Neural progenitor cell (in vitro differentiated cells): ENCODE results near the gene ITGA2.

ENCODE experiments used
- CTCF ChIP-seq: fragments of 200-600 bp; sonication (generic); IDR thresholded peaks from 2 replicates; pipeline ENCODE4 v1.5.1; 2017; ENCODE audit warnings: antibody characterized with exemption, mild to moderate bottlenecking
- EZH2 ChIP-seq: fragments of 200-600 bp; sonication (generic); IDR thresholded peaks from 2 replicates; pipeline ENCODE4 v1.6.1; 2017; ENCODE audit warnings: antibody characterized with exemption, mild to moderate bottlenecking, moderate library complexity
- EZH2phosphoT487 ChIP-seq: fragments of 200-600 bp; sonication (generic); IDR thresholded peaks from 2 replicates; pipeline ENCODE4 v1.6.1; 2017; ENCODE audit warnings: antibody characterized with exemption

- no peak for TF ChIP-seq EZH2phosphoT487
- no peak for TF ChIP-seq CTCF
- TF ChIP-seq EZH2 = no peak
Measured at GRCh38 chr5:53025487-53025886, 36.3 kb downstream of the ITGA2 start.
